ENCODE results near the gene ACTL7A.

- TF ChIP-seq GATA2 (IDR thresholded peaks at IDR 0.05; ENCODE audit: low read depth, low read length) = no peak
- TF ChIP-seq GATA3 (IDR thresholded peaks at IDR 0.05; ENCODE audit: low read depth, low read length) = no peak
Measured at GRCh38 chr9:108816037-108816436, 46.0 kb upstream of the ACTL7A start.
